ENCODE measurements around the gene GRHPR.

DNA sequence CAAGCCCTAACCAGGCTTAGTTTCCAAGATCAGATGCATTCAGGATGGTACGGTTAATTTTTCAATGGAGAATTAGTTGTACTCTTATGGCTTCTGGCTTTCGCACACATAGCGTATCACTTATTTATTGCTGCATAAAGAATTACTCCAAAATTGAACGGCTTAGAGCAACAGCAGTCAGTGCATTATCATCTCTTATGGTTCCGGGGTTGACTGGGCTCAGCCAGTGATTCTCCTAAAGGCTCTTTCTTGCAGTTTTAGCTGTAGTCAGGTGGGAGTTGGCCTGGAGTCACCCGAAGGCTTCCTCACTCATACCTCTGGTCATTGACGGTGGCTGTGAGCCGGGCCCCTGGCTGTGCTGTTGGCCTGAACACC, 595 bp upstream of the GRHPR start:
- TF ChIP-seq POLR2A (IDR thresholded peaks at IDR 0.05) = no peak
- TF ChIP-seq, protein P1, sequence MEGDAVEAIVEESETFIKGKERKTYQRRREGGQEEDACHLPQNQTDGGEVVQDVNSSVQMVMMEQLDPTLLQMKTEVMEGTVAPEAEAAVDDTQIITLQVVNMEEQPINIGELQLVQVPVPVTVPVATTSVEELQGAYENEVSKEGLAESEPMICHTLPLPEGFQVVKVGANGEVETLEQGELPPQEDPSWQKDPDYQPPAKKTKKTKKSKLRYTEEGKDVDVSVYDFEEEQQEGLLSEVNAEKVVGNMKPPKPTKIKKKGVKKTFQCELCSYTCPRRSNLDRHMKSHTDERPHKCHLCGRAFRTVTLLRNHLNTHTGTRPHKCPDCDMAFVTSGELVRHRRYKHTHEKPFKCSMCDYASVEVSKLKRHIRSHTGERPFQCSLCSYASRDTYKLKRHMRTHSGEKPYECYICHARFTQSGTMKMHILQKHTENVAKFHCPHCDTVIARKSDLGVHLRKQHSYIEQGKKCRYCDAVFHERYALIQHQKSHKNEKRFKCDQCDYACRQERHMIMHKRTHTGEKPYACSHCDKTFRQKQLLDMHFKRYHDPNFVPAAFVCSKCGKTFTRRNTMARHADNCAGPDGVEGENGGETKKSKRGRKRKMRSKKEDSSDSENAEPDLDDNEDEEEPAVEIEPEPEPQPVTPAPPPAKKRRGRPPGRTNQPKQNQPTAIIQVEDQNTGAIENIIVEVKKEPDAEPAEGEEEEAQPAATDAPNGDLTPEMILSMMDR (IDR thresholded peaks at IDR 0.05) = no peak

All from lower leg skin (tissue), 3 donors.